HAP-1 (cell line): Measurements from ENCODE around the gene GAMT.

Experiments used
- DNase-seq, 2 experiments: peaks; one replicate each; pipeline ENCODE4 v3.0.0-alpha.2; 2016 to 2020; ENCODE audit warnings: low spot score in 2 of 2
- H3K27me3 ChIP-seq: fragments of 250-450 bp; sonication (Bioruptor Pico); 2 replicates; pipeline ENCODE4 v1.5.1; 2020; ENCODE audit warnings: low read depth, mild to moderate bottlenecking, moderate library complexity
- H3K36me3 ChIP-seq: fragments of 250-450 bp; sonication (Bioruptor Pico); replicated peaks from 2 replicates; pipeline ENCODE4 v1.5.1; 2020; ENCODE audit warnings: mild to moderate bottlenecking
- H3K4me1 ChIP-seq: fragments of 250-450 bp; sonication (Bioruptor Pico); 2 replicates; pipeline ENCODE4 v1.5.1; 2020; ENCODE audit warnings: mild to moderate bottlenecking
- H3K4me3 ChIP-seq: fragments of 250-450 bp; sonication (Bioruptor Pico); 2 replicates; pipeline ENCODE4 v1.5.1; 2020; ENCODE audit warnings: mild to moderate bottlenecking, moderate library complexity
- H3K9me3 ChIP-seq: fragments of 250-450 bp; sonication (Bioruptor Pico); 2 replicates; pipeline ENCODE4 v1.5.1; 2020; ENCODE audit warnings: mild to moderate bottlenecking, moderate library complexity
- in situ Hi-C: fragments of 300-500 bp; cut with MboI; formaldehyde crosslinking; loops from 3 replicates; pipeline ENCODE4 v1.14.3; 2020; ENCODE audit warnings: low sequenced_read_pairs, inconsistent platforms, mixed read lengths

Gene GAMT

GRCh38 chr19:1395194-1396018 lies 5.9 kb downstream of the GAMT start:
- Histone ChIP-seq H3K27me3 (no peaks in the 10 kb centered on the region), H3K4me1 (peaks cover 3% of the 10 kb centered on the region; the same call in 1 of the 2 replicates), H3K9me3 (no peaks in the 10 kb centered on the region), H3K4me3 (no peak overlapping the region), H3K36me3 (peaks cover 58% of the 10 kb centered on the region)
- DNase-seq, result peak in 1 of 2 experiments; percentile 40
- in situ Hi-C loops, result no loop called here

DNA sequence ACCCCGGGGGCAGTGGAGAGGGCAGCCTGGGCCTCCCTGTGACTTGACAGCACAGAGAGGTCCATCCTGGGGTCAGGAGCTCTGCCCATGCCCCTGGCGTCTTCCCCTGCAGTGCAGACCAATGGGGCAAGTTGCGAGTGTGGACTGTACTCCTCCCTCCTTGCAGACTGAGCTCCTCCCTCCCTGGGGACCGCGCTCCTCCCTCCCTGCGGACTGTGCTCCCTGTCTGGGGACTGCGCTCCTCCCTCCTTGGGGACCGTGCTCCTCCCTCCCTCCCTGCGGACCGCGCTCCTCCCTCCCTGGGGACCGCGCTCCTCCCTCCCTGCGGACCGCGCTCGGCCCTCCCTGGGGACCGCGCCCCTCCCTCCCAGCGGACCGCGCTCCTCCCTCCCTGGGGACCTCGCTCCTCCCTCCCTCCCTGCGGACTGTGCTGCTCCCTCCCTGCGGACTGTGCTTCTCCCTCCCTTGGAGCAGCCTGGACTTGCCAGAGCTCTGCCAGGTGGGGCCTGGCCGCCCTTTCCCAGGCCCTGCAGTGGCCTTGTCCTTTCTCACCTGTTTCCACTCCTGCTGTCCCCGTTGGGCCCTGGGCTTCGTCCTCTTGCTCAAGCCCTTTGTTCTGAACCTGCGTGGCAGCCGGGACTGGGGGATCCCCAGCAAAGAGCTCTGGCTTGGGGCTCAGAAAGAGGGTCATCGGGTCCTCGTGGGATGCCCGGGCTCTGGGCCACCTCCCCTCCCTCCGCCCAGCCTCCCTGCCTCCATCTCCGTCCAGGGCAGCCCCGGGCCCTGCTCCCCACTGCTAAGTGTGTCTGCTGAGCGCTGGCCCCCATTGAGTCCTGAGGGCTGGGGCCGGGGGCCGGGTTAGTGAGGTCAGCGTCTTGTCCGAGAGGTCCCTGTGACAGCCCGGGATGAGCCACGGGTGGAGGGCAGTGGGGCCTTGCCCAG lies 6.8 kb downstream of the GAMT start:
- Histone ChIP-seq H3K27me3 (no peaks in the 10 kb centered on the region), H3K4me1 (no peaks in the 10 kb centered on the region), H3K9me3 (no peaks in the 10 kb centered on the region), H3K36me3 (peaks cover 62% of the 10 kb centered on the region), H3K4me3 (no peak overlapping the region)
- DNase-seq, result peak in 1 of 2 experiments; percentile 61
- in situ Hi-C loops, result no loop called here

GRCh38 chr19:1393841-1394240 lies 7.5 kb downstream of the GAMT start:
- no peak overlapping the region for H3K4me3 ChIP-seq
- no peaks in the 10 kb centered on the region for H3K9me3 ChIP-seq
- in situ Hi-C loops, result no loop called here
- DNase-seq, result no peak
- no peaks in the 10 kb centered on the region for H3K27me3 ChIP-seq
- H3K36me3 ChIP-seq, result peaks cover 62% of the 10 kb centered on the region
- H3K4me1 ChIP-seq, result no peaks in the 10 kb centered on the region

DNA sequence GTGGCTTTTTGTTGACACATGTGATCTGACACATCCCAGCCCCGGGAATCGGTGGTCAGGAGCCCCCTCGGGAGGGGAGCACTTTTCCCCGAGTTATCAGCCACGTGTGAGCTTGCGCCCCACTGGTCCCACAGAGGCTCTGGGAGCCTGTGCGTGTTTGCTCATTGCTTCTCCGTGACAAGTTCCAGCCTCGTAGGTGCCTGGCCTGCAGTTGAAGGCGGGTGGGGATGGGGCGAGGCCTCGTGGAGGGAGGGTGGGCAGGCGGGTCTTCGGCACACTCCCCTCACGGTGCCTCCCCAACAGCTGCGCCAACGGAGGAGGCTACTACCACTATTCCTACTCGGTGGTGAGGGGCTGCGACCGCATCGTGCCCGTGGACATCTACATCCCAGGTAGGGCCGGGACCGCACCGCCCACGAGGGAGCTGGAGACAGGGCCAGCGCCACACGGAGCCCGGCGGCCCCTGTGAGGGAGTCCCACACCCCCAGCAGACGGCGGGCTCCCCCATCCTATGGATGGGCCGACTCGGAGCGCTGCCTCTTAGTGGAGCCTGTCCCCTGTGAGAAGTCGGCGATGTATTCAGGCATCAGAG lies 8.3 kb downstream of the GAMT start:
- no peak for DNase-seq
- Histone ChIP-seq H3K9me3 (no peaks in the 10 kb centered on the region), H3K4me1 (no peaks in the 10 kb centered on the region), H3K36me3 (peaks cover 64% of the 10 kb centered on the region), H3K4me3 (no peak overlapping the region), H3K27me3 (no peaks in the 10 kb centered on the region)
- in situ Hi-C loops, result no loop called here

- Histone ChIP-seq H3K27me3 (no peaks in the 10 kb centered on the region), H3K4me1 (no peaks in the 10 kb centered on the region), H3K4me3 (no peak overlapping the region), H3K9me3 (no peaks in the 10 kb centered on the region), H3K36me3 (peaks cover 61% of the 10 kb centered on the region)
- in situ Hi-C loops, result no loop called here
- no peak for DNase-seq
Observed at GRCh38 chr19:1392407-1392806, 8.9 kb downstream of the GAMT start.

GRCh38 chr19:1390890-1391423 lies 10.4 kb downstream of the GAMT start:
- Histone ChIP-seq H3K36me3 (peaks cover 75% of the 10 kb centered on the region), H3K9me3 (no peaks in the 10 kb centered on the region), H3K4me3 (no peak overlapping the region), H3K4me1 (no peaks in the 10 kb centered on the region), H3K27me3 (no peaks in the 10 kb centered on the region)
- DNase-seq, result no peak
- in situ Hi-C loops, result no loop called here

GRCh38 chr19:1389033-1389940 lies 12.1 kb downstream of the GAMT start:
- Histone ChIP-seq H3K4me3 (no peak overlapping the region), H3K36me3 (peaks cover 72% of the 10 kb centered on the region)
- in situ Hi-C loops, result no loop called here

DNA sequence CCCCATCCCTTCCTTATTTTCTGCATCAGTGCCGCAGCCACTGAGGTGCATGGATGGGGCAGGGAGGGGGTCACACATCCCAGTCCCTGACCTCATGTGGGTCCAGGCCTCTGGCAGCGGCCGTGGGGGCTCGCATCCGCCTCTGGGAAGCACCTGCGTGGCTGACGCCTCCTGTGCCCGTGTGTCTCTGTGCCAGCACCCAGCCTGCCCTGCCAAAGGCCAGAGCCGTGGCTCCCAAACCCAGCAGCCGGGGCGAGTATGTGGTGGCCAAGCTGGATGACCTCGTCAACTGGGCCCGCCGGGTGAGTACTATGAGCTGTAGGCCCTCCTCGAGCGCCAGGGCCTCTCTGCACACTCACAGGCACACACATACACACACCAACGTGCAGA lies 12.7 kb downstream of the GAMT start:
- H3K9me3 ChIP-seq, result no peaks in the 10 kb centered on the region
- DNase-seq, result no peak
- H3K4me1 ChIP-seq, result 0 out of 2 replicates have a peak, but pooled peaks cover 4% of the 10 kb centered on the region
- peaks cover 72% of the 10 kb centered on the region for H3K36me3 ChIP-seq
- H3K27me3 ChIP-seq, result no peaks in the 10 kb centered on the region
- H3K4me3 ChIP-seq, result no peak overlapping the region
- in situ Hi-C loops, result no loop called here

More at GRCh38 chr19:1389033-1389940, 12.1 kb downstream of the GAMT start:
- no peaks in the 10 kb centered on the region for H3K9me3 ChIP-seq
- H3K27me3 ChIP-seq, result no peaks in the 10 kb centered on the region
- no peak for DNase-seq
- 0 out of 2 replicates have a peak, but pooled peaks cover 4% of the 10 kb centered on the region for H3K4me1 ChIP-seq

DNA sequence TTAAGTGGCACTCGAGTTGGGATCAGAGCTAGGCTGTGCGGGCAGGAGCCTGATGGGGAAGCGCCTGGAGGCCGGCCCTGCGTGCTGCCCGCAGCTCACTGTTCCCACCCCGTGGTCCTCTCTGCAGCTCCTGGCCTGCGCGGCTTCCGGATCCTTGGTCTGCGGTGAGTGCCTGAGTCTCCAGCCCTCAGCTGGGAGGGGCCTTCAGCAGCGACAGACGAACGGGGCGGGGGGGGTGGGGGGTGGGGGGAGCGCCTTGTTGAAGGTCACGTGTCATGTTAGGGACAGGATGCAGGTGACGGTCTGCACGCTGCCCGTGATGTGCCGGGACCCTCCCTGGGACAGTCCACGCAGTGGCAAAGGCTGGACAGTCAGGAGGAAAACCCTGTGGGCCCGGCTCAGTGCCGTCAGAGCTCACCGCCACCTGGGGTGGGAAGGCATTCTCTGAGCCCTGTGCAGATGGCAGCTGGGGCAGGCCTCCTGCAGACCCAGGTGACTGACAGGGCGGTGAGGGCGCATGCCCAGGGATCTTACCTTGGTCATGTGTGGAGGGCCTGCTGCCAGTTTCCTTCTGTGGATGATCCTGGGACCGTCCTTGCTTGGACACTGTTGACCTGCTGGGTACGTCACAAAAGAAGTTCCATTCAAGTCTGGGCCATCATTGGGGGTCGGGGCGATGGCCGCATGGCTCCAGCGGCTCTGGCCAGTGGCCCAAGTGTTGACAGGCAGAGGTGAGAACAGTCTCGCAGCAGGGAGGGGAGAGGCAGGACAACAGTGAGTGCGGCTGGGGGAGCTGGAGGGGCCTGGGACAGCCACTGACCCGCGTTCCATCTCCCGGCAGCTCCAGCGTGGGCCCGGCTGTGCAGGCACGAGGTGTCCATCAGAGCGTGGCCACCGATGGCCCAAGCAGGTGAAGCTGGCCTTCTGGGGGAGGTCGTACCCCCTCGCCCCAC lies 13.4 kb downstream of the GAMT start:
- Histone ChIP-seq H3K4me3 (no peak overlapping the region), H3K4me1 (0 out of 2 replicates have a peak, but pooled peaks cover 4% of the 10 kb centered on the region), H3K27me3 (no peaks in the 10 kb centered on the region), H3K36me3 (peaks cover 67% of the 10 kb centered on the region), H3K9me3 (no peaks in the 10 kb centered on the region)
- no peak for DNase-seq
- in situ Hi-C loops, result no loop called here

DNA sequence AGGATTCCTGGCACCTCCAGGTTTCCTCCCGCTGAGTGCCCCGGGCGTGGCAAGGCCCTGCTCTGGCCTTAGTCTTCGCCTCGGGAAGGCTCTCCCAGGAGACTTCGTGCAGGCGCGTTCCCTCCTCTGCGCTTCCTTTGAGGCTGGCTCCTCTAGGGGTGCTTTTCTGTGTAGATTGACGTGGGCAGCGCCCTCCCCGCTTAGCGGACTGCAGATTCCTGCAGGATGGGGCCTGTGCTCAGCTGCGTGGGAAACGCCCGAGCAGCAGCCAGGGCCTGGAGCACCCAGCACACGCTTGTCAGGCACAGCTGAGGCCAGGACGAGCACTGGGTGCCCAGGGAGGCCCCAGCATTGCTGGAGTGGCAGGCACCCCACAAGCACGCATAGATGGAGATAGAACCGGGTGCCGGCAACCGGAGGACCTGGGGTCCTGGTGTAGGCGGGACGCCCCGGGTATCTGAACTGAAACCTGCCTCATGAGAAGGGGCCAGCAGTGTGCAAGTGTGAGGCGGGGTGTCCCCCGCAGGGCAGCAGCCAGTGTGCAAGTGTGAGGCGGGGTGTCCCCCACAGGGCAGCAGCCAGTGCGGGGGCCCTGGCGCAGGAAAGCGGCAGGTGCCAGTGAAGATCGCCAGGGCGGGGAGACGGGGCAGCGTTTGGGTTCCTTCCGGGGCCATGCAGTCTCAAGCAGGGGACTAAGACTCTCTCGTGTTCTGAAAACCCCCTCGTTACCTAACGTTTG lies 14.2 kb downstream of the GAMT start:
- in situ Hi-C loops, result no loop called here

DNA sequence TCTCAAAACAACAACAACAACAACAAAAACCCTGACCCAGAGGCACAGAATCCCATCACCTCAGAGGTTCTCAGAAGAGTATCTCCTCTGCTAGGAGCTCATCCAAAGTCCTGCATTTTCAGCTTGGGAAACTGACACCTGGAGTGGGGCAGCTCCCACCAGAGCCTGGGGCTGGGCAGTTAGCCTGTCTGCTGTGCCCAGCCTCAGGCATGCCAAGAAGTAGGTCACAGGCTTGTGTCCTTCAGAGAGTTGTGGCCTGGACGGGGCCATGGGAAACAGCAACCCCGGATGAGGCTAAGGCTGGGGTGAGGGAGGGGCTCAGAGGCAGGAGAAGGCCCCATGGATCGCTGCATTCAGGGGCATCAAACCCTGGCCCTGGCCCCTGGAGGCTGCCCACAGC lies 15.5 kb downstream of the GAMT start:
- Histone ChIP-seq H3K36me3 (peaks cover 48% of the 10 kb centered on the region), H3K4me1 (peaks cover 11% of the 10 kb centered on the region), H3K9me3 (no peaks in the 10 kb centered on the region), H3K4me3 (no peak overlapping the region), H3K27me3 (no peaks in the 10 kb centered on the region)
- in situ Hi-C loops, result no loop called here
- no peak for DNase-seq

More for the DNA sequence above, 14.2 kb downstream of the GAMT start:
- no peaks in the 10 kb centered on the region for H3K9me3 ChIP-seq
- H3K27me3 ChIP-seq, result no peaks in the 10 kb centered on the region
- DNase-seq, result no peak
- H3K36me3 ChIP-seq, result peaks cover 58% of the 10 kb centered on the region
- H3K4me3 ChIP-seq, result no peak overlapping the region
- 0 out of 2 replicates have a peak, but pooled peaks cover 4% of the 10 kb centered on the region for H3K4me1 ChIP-seq
